Liver (tissue), 3 donors: ENCODE results near the gene FBLN1.
"Not testable (repeated sequence)": the region's sequence is repeated elsewhere in the genome, so short reads cannot be mapped to it uniquely, and the experiment has no call there.

Source experiments
- EGR1 ChIP-seq, 2 donors: IDR thresholded peaks; 2 replicates each; pipeline ENCODE4 v1.6.1; 2016 to 2018; ENCODE audit warnings: antibody characterized with exemption in 2 of 2, low read depth in 2 of 2
- FOXA1 ChIP-seq: IDR thresholded peaks from 2 replicates; pipeline ENCODE4 v1.6.1; 2016; ENCODE audit warnings: antibody characterized with exemption
- GABPA ChIP-seq, 2 donors: IDR thresholded peaks in 1 of 2; conservative IDR thresholded peaks in 1 of 2; 2 replicates each; pipeline ENCODE4 v1.6.1; 2016; ENCODE audit warnings: antibody characterized with exemption in 2 of 2, mild to moderate bottlenecking in 1 of 2, moderate library complexity in 1 of 2
- JUND ChIP-seq, 2 donors: IDR thresholded peaks; 2 replicates each; pipeline ENCODE4 v1.6.1; 2016; ENCODE audit warnings: antibody characterized with exemption in 2 of 2
- RAD21 ChIP-seq, 2 donors: IDR thresholded peaks; 2 replicates each; pipeline ENCODE4 v1.6.1; 2016; ENCODE audit warnings: antibody characterized with exemption in 2 of 2, mild to moderate bottlenecking in 2 of 2
- RXRA ChIP-seq, 2 donors: IDR thresholded peaks; 2 replicates each; pipeline ENCODE4 v1.6.1; 2017 to 2018; ENCODE audit warnings: antibody characterized with exemption in 2 of 2, mild to moderate bottlenecking in 1 of 2
- SP1 ChIP-seq: IDR thresholded peaks from 2 replicates; pipeline ENCODE4 v1.6.1; 2018; ENCODE audit warnings: antibody characterized with exemption, mild to moderate bottlenecking
- TAF1 ChIP-seq: conservative IDR thresholded peaks from 2 replicates; pipeline ENCODE4 v1.6.1; 2016; ENCODE audit warnings: antibody characterized with exemption, mild to moderate bottlenecking
- YY1 ChIP-seq: IDR thresholded peaks from 2 replicates; pipeline ENCODE4 v1.6.1; 2016; ENCODE audit warnings: antibody characterized with exemption, mild to moderate bottlenecking
- TF ChIP-seq, protein P1 (sequence below): IDR thresholded peaks from 2 replicates; pipeline ENCODE4 v1.6.1; 2016; ENCODE audit warnings: antibody characterized with exemption
- TF ChIP-seq, protein P2 (sequence below): fragments of 150-350 bp; IDR thresholded peaks from 2 replicates; pipeline ENCODE4 v1.5.1; 2017; ENCODE audit warnings: improper control_type of control experiment, low read depth, low read length; ENCODE audit not compliant: missing input control
- TF ChIP-seq, protein P3 (sequence below): IDR thresholded peaks from 2 replicates; pipeline ENCODE4 v1.6.1; 2016; ENCODE audit warnings: antibody characterized with exemption
- TF ChIP-seq, protein P4 (sequence below): IDR thresholded peaks from 2 replicates; pipeline ENCODE4 v1.6.1; 2016; ENCODE audit warnings: antibody characterized with exemption, mild to moderate bottlenecking
- TF ChIP-seq, protein P5 (sequence below): IDR thresholded peaks from 2 replicates; pipeline ENCODE4 v1.6.1; 2016; ENCODE audit warnings: antibody characterized with exemption
- donor health status: healthy.
- donor health status: healthy.

DNA sequence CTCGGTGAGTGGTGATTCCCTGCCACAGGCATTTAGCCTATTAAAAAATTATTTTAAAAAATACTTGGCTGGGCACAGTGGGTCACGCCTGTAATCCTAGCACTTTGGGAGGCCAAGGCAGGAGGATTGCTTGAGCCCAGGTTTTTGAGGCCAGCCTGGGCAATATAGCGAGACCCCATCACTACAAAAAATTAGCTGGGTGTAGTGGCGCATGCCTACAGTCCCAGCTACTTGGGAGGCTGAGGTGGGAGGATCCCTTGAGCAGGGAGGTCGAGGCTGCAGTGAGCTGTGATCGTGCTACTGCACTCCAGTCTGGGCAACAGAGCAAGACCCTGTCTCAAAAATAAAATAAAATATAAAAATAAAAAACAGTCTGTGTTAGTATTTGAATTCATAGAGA, 33.2 kb downstream of the FBLN1 start:
- TF ChIP-seq, protein P1, sequence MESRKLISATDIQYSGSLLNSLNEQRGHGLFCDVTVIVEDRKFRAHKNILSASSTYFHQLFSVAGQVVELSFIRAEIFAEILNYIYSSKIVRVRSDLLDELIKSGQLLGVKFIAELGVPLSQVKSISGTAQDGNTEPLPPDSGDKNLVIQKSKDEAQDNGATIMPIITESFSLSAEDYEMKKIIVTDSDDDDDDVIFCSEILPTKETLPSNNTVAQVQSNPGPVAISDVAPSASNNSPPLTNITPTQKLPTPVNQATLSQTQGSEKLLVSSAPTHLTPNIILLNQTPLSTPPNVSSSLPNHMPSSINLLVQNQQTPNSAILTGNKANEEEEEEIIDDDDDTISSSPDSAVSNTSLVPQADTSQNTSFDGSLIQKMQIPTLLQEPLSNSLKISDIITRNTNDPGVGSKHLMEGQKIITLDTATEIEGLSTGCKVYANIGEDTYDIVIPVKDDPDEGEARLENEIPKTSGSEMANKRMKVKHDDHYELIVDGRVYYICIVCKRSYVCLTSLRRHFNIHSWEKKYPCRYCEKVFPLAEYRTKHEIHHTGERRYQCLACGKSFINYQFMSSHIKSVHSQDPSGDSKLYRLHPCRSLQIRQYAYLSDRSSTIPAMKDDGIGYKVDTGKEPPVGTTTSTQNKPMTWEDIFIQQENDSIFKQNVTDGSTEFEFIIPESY, result not testable (repeated sequence)
- not testable (repeated sequence) for TF ChIP-seq EGR1 (IDR thresholded peaks at IDR 0.05; ENCODE audit: low read depth in 2 of 2); RAD21 (IDR thresholded peaks at IDR 0.05); FOXA1; JUND (IDR thresholded peaks at IDR 0.05); RXRA (IDR thresholded peaks at IDR 0.05); SP1; TAF1; YY1; GABPA (IDR thresholded peaks at IDR 0.05 in 1 of 2, conservative IDR thresholded peaks at IDR 0.05 in 1 of 2)
- TF ChIP-seq, protein P2, sequence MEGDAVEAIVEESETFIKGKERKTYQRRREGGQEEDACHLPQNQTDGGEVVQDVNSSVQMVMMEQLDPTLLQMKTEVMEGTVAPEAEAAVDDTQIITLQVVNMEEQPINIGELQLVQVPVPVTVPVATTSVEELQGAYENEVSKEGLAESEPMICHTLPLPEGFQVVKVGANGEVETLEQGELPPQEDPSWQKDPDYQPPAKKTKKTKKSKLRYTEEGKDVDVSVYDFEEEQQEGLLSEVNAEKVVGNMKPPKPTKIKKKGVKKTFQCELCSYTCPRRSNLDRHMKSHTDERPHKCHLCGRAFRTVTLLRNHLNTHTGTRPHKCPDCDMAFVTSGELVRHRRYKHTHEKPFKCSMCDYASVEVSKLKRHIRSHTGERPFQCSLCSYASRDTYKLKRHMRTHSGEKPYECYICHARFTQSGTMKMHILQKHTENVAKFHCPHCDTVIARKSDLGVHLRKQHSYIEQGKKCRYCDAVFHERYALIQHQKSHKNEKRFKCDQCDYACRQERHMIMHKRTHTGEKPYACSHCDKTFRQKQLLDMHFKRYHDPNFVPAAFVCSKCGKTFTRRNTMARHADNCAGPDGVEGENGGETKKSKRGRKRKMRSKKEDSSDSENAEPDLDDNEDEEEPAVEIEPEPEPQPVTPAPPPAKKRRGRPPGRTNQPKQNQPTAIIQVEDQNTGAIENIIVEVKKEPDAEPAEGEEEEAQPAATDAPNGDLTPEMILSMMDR, result not testable (repeated sequence)
- TF ChIP-seq, protein P3, sequence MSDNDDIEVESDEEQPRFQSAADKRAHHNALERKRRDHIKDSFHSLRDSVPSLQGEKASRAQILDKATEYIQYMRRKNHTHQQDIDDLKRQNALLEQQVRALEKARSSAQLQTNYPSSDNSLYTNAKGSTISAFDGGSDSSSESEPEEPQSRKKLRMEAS, result not testable (repeated sequence)
- TF ChIP-seq, protein P4, sequence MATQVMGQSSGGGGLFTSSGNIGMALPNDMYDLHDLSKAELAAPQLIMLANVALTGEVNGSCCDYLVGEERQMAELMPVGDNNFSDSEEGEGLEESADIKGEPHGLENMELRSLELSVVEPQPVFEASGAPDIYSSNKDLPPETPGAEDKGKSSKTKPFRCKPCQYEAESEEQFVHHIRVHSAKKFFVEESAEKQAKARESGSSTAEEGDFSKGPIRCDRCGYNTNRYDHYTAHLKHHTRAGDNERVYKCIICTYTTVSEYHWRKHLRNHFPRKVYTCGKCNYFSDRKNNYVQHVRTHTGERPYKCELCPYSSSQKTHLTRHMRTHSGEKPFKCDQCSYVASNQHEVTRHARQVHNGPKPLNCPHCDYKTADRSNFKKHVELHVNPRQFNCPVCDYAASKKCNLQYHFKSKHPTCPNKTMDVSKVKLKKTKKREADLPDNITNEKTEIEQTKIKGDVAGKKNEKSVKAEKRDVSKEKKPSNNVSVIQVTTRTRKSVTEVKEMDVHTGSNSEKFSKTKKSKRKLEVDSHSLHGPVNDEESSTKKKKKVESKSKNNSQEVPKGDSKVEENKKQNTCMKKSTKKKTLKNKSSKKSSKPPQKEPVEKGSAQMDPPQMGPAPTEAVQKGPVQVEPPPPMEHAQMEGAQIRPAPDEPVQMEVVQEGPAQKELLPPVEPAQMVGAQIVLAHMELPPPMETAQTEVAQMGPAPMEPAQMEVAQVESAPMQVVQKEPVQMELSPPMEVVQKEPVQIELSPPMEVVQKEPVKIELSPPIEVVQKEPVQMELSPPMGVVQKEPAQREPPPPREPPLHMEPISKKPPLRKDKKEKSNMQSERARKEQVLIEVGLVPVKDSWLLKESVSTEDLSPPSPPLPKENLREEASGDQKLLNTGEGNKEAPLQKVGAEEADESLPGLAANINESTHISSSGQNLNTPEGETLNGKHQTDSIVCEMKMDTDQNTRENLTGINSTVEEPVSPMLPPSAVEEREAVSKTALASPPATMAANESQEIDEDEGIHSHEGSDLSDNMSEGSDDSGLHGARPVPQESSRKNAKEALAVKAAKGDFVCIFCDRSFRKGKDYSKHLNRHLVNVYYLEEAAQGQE, result not testable (repeated sequence)
- TF ChIP-seq, protein P5, sequence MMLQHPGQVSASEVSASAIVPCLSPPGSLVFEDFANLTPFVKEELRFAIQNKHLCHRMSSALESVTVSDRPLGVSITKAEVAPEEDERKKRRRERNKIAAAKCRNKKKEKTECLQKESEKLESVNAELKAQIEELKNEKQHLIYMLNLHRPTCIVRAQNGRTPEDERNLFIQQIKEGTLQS, result not testable (repeated sequence)
